Measurements from ENCODE around the gene MLN.
A peak's percentile ranks its signal among the peaks of the same experiment; 100 is the strongest.

The MLN gene

DNA sequence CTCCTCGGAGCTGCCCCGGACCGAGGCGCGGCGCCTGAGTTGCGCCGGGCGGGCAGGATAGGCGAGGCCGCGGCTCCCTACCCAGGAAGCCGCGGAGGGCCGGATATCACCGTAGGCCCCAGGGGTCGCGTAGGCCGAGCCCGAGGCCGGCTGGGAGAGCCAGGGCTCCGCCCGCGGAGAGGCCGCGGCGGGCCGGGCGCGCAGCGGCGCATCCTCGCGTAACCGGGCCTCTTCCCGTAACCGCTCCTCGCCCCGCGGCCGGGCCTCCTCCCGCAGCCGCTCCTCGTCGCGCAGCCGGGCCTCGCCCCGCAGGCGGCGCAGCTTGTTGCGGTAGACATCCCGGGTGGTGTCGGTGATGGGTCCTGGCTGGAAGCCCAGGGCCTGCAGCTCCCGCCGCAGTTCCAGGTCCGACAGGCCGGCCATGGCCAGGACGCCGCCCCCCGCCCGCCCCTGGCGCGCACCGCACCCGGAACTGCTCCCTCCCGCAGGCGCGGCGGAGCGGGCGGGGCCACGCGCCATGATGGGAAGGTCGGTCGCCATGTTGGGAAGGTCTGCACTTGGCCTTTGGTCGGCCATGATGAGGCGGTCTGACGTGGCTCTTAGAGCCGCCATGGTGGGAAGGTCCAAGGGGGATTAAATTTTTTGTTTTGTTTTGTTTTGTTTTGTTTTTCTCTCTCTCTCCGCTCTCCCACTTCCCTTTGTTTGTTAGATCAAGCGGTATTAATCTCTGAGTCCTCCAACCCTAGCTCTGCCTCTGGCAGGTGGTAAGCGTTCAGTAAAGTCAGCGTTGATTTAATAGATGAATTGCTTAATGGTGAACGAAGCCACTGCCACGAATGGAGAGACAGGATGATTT is 14.9 kb downstream of the MLN start, which contains the start of gene LEMD2:
TSS of gene LEMD2 (minus strand) at position 437 of the 856 bp plus-strand sequence. CDS start at position 423, 14 bp downstream.
- peak; percentile 92 to 94 for DNase-seq

DNA sequence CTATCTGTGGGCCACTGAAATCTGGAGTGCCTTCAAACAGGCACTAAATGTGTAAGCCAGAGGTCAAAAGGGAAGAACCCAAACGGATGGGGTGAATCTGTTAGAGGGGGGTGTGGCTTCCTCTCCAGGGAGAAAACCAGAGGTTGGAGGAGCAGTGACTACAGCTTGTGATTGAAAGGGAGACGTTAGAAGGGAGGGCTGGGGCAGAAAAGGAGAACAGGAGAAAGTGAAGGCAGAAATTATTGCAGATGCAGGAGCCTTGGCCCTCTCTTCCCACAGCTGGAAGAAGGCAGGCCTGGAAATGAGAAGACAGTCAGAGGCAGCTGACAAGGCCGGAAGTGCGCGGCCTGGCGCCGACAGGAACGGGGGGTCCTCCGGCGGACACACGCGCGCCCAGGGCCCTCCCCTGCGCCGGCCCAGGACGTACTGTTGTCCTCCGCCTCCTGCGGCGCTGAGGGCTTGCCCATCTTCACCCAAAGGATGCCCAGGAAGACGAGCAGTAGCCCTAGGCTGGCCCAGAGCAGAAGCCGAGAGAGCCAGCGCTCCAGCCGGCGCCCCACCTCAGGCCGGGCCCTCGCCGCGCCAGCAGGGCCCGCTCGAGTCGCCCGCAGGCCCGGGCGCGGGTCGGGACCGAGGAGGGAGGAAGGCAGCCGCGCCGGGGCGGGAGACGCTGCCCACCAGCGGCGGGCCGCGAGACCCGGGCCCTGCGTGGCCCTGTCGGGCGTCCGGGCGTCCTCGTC is 15.7 kb downstream of the MLN start:
- peak; percentile 51 to 57 for DNase-seq

DNA sequence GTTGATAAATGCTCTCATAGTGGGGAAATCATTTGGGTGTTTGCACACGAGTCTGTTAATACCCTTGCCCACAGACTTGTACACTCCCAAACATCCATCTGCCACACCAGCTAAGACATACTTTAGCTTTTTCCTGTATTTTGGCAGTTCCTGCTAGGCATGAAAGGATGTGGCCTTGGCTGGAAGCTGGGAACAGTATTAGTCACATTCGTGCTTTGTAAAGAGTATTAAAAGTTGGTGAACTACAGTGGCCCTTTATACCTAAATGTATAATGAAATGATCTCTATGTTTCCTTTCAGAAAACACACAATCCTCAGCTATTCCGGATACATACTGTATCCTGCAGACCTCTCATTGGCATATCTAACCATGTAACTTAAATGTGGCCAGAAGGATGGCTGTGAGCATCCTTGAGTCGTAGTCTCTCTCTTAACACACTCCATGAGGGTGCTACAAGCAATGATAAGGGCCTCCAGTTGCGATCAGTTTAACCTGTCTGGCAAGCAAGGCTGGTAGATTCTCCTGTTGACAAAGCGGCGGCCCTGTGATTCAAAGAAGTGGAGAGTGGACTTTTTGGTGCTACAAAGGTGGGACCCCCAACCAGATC is 16.4 kb downstream of the MLN start:
- DNase-seq: no peak

DNA sequence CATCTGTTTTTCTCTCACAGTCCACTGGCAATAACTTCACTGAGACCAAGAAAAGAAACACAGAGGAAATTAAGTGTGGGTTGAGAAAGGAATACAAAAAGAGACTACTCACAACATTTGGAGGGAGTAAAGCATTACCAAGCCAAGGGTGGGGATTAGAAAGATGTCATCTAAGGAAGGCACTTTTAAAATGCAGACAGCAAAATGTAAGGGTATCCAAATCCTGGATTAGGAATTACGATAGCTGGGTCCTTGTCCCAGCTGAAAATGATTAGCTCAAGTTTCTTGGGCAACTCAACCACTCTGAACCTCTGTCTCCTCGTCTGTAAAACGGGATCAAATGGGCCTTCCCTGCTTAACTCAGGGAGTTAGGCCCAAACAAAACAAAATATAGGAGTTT is 17.1 kb downstream of the MLN start:
- DNase-seq: no peak

DNA sequence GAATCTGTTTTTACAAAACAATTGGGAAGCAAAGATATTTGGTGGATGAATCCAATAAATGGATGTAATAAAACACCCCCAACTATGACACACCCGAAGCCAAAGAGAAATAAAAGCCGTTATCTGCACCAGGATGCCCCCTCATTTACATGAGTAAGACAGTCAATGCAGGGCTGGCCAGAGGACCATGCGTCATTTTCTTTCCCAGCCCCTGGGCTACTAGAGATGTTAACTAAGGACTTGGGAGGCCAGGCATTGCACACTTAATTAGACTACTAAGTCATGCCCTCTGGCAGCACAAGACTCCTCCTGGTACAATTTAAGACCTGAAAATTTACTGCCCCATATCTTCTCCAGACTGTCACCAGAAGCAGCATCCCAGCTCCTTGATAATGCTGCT is 18.0 kb downstream of the MLN start:
- no peak for DNase-seq

DNA sequence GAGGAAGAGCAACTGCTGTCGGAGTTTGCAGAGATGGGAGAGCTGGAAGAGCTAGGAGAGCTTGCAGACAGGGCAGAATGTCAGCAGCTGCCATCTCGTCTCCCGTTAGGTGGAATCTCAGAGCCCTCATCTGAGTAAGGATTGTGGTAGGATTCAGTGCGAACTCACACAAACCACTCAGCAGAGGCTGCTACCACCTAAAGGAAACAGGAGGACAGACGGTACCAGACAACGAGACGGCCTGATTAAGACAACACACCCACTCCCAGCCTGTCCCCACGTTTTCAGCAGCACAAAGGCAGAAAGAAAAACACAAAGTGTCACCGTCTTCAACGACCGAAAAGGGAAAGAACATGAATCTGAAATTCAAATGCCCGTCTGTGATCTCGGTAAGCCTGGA is 19.0 kb downstream of the MLN start:
- no peak for DNase-seq

DNA sequence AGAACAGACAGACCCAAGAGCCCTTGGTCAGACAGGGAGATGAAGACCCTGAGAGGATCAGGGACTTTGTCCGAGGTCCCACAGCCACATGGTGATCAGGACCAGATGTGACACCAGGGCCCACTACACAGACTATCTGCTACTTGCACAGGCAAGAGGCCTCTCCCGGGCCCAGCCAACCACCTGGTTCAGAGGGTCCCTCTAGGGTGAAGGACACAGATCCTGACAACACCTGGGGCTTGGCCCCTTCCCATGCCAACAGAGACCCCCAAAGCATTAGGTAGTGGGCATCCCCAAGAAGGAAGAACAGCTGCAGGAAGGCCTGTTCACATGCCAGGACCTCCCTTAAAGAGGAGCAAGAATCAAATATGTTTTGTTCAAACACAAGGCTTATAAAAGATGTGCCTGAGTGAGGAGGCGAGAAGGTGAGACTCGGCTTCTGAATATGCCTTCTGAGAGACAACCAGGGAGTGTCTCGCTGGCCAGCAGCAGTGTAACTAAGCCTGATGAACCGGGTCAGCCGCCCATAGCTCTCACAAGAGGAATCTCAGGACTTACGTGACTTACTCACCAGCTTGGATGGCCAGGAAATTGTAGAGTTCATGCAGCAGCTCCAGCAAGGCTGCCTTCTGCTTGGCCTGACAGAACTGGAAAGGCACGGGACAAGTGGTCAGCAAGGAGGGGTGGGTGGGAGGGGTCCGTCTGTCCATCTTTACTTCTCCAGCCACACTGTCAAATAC is 19.9 kb downstream of the MLN start:
- DNase-seq: no peak

DNA sequence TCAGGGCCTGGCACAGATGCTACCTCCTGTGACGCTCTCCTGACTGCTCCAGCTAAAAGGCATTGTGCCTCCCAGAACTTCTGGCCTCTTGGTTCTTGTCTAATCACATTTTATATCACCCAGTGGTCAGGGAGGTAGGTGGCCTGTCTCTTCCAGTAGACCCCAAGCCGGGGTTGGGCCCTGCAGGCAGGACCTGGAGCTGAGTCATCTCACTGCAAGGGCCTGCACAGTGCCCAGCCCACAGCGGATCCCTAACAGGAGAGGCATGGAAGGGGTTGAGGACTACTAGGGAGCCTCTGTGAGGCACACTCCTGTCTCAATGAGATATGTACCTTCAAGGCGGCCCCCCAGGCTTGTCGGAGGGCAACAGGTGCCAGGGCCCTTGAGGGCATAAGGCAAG is 21.2 kb downstream of the MLN start:
- no peak for DNase-seq

DNA sequence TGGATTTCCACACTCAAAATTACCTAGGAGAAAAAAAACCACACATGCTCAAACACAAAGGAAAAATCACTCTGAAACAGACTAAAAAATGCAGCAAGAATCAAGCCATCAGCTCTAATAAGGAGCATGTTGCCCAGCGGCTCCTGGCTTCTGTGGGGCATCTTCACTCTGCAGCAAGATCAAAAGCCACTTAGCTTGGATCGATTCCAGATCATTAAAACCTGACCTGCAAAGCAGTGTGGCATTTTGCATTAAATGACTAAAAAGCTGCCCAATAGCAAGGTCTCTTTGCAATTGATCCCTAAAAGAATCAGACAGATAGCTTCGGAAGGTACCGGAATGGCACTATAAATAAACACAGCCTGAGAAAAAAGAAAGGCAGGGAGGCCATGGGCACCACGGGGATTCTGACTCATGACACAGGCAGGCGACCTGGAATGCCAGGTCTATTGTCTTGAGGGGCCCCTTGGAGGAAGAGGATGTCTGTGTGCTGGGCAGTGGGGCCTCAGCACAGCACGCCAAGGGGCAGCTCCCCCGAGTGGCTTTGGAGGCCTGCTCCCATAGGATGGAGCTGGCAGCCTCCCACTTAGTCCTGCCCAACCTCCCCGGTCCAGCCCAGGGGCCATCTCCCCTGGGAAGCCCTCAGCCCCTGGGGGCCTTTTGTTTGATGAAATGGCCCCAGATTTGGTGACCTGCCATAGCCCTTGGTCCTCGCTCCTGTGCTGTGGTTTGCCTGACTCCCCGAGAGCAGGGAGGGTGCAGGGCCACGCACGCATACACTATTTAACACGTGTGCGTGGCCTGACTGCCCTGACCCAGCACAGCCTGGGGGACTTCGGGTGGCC is 22.4 kb downstream of the MLN start:
- DNase-seq: no peak

DNA sequence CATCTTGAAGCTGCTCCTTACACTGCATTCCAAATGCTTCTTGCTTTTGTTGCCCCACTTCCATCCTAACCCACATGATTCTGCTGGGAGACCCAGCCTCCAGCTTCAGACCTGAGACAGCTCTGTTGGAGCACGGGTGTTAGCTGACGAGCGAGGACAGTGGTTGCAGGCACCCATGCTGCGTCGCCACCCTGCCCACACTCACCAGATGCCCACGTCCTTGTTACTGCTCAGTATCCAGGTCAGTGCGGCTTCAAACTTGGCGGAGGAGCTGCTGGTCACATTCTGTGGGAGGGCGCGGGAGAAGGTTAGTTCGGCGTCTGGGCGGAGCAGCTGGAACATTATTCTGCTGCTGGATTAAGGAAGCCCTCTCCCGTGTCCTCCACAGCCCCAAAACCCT is 23.9 kb downstream of the MLN start:
- DNase-seq: no peak

DNA sequence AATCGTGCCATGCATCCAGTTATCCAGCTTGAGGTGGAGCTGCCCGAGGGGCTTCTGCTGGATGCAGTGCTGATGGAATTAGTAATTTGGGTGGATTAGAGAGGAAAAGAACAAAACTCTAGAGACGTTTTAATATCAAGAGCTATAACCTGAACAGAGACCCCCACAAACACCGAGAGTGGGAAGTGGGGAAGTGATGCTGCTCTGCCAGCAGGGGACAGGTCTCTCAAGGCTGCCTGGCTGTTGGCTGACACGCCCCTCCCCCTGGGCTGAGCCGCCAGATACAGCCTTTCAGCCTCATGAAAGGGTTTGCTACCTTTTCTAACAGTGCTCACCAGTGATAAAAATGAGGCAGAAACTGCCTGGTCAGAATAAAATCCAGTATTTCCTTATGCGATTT is 24.5 kb downstream of the MLN start:
- no peak for DNase-seq

DNA sequence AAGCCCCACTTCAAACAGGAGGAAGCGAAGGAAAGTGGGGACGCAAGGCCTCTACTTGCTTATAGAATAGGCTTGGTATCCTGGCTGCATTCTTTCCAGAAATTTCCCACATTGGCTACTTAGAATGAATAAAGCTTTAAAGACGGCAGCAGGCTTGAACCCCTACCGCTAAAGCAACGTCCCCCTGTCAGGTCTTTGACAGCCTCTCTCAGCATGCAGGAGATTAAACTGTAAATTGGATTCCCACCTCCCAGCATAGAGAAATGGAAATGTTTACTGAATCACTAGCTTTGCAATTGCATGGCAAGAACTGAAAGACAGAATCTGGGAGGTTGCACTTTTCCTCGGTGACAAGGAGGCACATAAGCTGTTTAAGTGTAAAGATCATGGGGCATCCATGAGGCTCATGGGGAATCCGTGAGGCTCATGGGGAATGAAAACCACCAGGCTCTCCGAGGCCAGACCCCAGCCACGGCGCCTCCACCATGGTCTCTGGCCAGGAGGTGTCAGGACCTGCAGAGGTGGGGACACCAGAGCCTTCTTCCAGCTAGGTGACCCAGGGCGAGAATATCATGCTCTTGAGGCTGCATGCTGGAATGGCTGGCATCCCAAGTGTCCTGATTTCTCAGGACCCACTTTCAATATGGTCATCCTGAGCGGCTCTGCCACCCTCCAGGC is 25.2 kb downstream of the MLN start:
- DNase-seq: no peak

DNA sequence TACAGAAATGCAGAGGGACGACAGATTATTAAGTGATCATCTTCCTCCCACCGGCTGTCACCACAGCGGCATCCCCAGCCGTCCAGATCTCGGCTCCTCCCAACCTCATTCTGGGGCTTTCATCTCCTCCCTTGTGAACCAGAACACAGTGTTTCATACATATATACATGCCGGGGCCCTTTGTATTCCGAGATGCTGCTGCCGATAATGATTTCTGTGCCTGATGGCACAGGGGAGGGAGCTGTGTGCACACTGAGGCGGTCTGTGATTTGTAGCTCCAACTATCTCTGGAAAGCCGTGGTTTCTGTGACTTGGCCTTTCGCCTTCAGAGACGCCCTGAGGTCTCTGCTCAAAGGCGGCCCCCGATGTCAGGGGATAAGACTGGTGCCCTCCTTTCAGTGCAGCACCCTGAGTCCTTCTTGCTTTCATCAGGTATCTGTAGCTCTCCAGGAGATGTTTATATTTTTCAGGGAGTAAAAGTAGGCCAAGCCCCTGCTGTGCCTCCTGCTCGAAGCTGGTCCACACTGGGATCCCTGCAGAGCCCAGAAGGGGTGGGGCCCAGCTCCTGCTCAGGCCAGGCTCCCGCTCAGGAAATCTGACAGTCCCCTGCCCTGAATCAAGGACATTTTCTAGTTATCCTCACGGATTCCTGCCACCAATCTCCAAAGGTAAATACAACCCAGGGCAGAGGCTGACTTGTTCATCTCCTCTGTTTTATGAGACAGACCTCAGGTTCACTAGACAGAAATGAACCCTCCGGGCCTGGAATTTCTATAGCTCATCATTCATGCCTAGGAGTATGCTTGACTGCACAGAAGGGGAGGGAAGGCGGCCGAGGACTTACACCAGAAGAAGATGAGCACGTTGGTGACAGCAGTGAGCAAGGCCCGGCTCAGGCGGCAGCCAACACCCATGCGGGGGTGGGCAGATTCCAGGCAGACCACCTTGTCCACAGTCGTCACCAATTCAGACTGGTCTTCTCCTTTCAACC is 26.1 kb downstream of the MLN start:
- no peak for DNase-seq

DNA sequence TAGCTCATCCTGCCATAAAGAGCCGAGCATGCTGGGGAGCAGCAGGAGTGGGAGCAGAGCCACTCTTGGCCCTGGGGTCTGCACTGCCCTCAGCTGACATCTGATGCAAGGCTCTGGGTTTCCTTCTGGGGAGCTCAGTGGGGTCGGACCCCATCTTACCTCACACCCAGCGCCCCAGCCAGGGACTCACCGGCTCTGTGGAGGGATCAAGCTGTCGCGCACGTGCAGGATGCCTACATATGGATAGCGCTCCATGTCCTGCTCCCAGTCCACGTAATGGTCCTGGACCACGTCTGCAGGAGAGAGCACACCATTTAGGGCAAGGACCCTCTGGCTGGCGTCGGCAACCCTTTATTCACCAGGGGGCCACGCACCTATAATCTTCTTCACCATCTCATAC is 27.0 kb downstream of the MLN start:
- no peak for DNase-seq

DNA sequence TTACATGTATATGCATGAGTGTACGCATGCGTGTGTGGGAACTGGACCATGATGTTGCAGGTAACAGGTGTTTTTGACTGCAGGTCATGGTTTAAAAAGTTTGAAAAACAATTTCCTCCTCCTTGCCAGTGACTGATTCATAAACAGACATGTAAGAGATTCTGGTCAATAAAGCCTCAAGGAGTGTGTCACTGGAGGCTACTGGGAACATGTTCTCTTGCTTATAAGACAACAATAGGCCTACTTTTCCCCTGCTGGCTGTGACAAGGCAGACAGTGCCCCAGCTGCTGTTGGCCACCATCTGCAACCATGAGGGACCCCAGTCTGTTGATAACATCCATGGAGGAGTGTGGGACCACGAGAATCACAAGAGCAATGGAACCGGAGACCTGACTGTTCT is 27.6 kb downstream of the MLN start:
- DNase-seq: no peak

DNA sequence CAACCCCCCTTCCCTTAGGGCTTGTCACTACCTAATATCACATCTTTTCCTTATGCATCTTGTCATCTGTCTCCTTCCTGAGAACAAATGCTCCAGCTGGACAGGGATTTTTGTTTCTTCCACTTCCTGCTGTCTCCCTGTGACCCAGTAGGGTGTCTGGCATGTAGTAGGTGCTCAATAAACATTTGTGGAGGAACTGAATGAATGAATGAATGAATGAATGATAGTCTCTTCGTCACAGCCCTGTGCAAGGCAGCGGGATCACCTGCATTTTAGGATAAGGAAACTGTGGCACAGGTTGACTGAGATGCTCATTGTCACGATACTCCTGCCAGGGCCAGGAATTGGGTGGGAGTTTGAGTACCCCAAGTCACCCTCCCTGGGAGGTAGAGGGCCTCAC is 29.0 kb downstream of the MLN start:
- DNase-seq: no peak

DNA sequence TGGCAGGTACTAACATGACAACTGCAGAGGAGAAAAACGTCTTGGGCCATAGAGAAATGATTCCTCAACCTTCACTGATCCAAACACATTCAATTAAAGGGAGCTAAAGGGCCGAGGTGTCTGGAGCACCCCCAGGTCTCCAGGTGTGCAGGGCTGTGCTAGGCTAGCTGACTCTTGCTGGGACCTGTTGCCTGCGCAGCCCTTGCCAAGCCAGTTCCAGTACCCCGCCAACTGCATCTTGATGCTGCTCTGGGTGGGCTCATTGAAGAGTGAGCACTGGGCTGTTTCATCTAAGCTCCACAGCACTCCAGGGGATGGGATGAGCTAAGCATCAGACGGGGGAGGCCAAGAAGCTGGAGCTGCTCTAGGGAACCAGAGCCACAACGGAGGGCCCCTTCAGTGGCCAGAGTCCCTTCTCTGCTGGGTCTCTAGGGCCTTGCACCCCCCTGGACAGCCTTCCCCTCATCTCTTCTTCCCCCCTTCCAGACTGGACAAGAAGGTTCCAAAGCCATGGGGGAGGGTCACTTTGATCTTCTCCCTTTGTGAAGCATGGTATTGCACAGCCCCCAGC is 30.8 kb downstream of the MLN start:
- DNase-seq: no peak

DNA sequence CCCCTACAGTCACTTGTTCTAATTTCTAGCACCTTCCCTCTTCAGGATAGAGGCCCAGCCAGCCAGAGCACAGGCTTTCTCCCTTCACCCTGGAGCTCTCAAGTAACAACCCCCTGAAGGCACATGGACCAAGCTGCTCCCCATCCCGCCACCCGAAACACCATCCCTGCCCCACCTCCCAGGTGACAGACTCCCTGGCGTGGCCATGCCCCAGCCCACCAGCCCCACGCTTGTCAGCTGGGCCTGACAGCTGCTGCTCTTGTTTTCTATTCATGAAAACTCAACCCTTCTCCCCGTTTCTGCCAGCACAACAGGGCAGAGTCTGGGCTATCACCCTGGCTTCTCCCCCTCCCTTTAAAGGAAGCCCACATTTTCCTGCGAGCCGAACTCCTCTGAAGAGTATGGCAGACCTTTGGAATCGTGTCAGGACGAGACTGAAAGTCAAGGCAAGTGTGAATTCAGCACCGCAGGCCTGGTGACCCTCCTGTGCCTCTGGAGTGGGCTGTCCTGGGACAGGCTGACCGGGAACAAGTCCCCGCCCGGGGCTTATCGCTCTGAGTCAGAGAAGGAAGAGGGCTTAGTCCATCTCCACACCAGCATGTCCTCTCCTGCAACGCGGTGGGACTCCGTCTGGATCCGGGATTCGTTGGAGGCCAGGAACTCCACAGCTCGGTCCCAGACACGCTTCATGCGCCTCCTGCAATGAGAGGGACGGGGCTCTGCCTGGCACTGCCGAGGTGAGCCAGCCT is 31.5 kb downstream of the MLN start:
- DNase-seq: no peak
